ENCODE measurements around the gene SLC16A3. TPM values are rescaled to one million over a fixed set of nuclear protein-coding genes. Genes with fewer than 3 reads are reported as not detected.

SLC16A3 gene
- total and polyA plus RNA-seq, 2 of the 8 experiments (the other 6 are each of a cell fraction or from before 2014, with no cell fraction given): 3.8 to 8.7 TPM

- no peak for TF ChIP-seq USF2 (IDR thresholded peaks at IDR 0.05; ENCODE audit: low read length)
- no peak for TF ChIP-seq CREB1 (IDR thresholded peaks at IDR 0.05)
Observed at GRCh38 chr17:82281502-82282238, 52.8 kb downstream of the SLC16A3 start (continued).

All from H1 (cell line).